ENCODE data around the gene TIGD7. TPM values are rescaled to one million over a fixed set of nuclear protein-coding genes. Genes with fewer than 3 reads are reported as not detected.
A peak's percentile ranks its signal among the peaks of the same experiment; 100 is the strongest.

Gene TIGD7
- total RNA-seq (2022) = 9.3 and 10.3 TPM in 2 replicates
- percentile 71 among the genes with signal in this experiment for Bru-seq, nascent RNA
- percentile 83 among the genes with signal in this experiment for BruChase-seq, experiment 1, labeled RNA remaining after a 6-hour chase
- percentile 78 among the genes with signal in this experiment for BruChase-seq, experiment 2, labeled RNA remaining after a 2-hour chase
- long read RNA-seq, partial matches to known transcripts = 0 of 12 reads
- long read RNA-seq, other reads (novel, unspliced or antisense) = 5 of 12 reads

GRCh38 chr16:3305109-3306068 is at the start of gene TIGD7, which contains the start of gene ZNF75A:
Gene TIGD7, minus strand, starts transcription at chr16:3305430. Its CDS starts 4,816 bp downstream, at chr16:3300614.
Gene ZNF75A, plus strand, starts transcription at chr16:3305497. Its CDS starts 2,932 bp downstream, at chr16:3308429.
- Mint-ChIP-seq H3K27me3 (ENCODE audit: unreplicated experiment) (no peaks in the 10 kb centered on the region), H3K36me3 (ENCODE audit: insufficient read depth, unreplicated experiment) (peaks cover 76% of the 10 kb centered on the region), H3K9me3 (ENCODE audit: low read depth, unreplicated experiment) (peaks cover 14% of the 10 kb centered on the region), H3K4me3 (ENCODE audit: low read depth, unreplicated experiment) (peak within 1 kb of the TSS; percentile 68), H3K4me1 (ENCODE audit: low read depth, unreplicated experiment) (no peaks in the 10 kb centered on the region), H3K27ac (ENCODE audit: unreplicated experiment) (peak within 1 kb of the TSS; percentile 54)
- intact Hi-C loops (cut with micrococcal nuclease; ENCODE audit: unreplicated experiment) = no loop called here
- CTCF ChIA-PET = interaction anchor here (0.6 kb wide), 1 partner anchor 11 kb away, joined by 3 read pairs; no protein-coding TSS in a partner anchor
- no peak for TF ChIP-seq CTCF (IDR thresholded peaks at IDR 0.05; ENCODE audit: unreplicated experiment)
- no TSS peak for BruUV-seq (replicated peaks)
- DNase-seq = peak; percentile 88

GRCh38 chr16:3349175-3349574 is 43.9 kb upstream of the TIGD7 start:
- no peak for DNase-seq
- no peak overlapping the region for H3K4me3 Mint-ChIP-seq (ENCODE audit: low read depth, unreplicated experiment)
- intact Hi-C loops (cut with micrococcal nuclease; ENCODE audit: unreplicated experiment) = no loop called here
- peaks cover 2% of the 10 kb centered on the region for H3K9me3 Mint-ChIP-seq (ENCODE audit: low read depth, unreplicated experiment)
- H3K36me3 Mint-ChIP-seq (ENCODE audit: insufficient read depth, unreplicated experiment) = no peaks in the 10 kb centered on the region
- BruUV-seq (replicated peaks) = no TSS peak
- H3K27me3 Mint-ChIP-seq (ENCODE audit: unreplicated experiment) = peaks cover 37% of the 10 kb centered on the region
- no peaks in the 10 kb centered on the region for H3K4me1 Mint-ChIP-seq (ENCODE audit: low read depth, unreplicated experiment)
- no peak overlapping the region for H3K27ac Mint-ChIP-seq (ENCODE audit: unreplicated experiment)
- TF ChIP-seq CTCF (IDR thresholded peaks at IDR 0.05; ENCODE audit: unreplicated experiment) = no peak
- CTCF ChIA-PET = no interaction called here

- BruUV-seq (replicated peaks) = no TSS peak
These were observed 43.4 kb upstream of the TIGD7 start for GRCh38 chr16:3348547-3349167.

More at GRCh38 chr16:3348547-3349167, 43.4 kb upstream of the TIGD7 start:
- Mint-ChIP-seq H3K9me3 (ENCODE audit: low read depth, unreplicated experiment) (peaks cover 2% of the 10 kb centered on the region), H3K36me3 (ENCODE audit: insufficient read depth, unreplicated experiment) (no peaks in the 10 kb centered on the region), H3K27me3 (ENCODE audit: unreplicated experiment) (peaks cover 31% of the 10 kb centered on the region), H3K4me3 (ENCODE audit: low read depth, unreplicated experiment) (no peak overlapping the region), H3K4me1 (ENCODE audit: low read depth, unreplicated experiment) (no peaks in the 10 kb centered on the region), H3K27ac (ENCODE audit: unreplicated experiment) (no peak overlapping the region)
- CTCF ChIA-PET = no interaction called here
- DNase-seq = no peak
- no peak for TF ChIP-seq CTCF (IDR thresholded peaks at IDR 0.05; ENCODE audit: unreplicated experiment)
- intact Hi-C loops (cut with micrococcal nuclease; ENCODE audit: unreplicated experiment) = no loop called here

Measured in Calu3 (cell line).